HG03354 (cell line): ENCODE data around the gene EMP1.

ENCODE experiments used
- ATAC-seq: cut with Tn5 transposase; IDR thresholded peaks from one replicate; pipeline ENCODE4 v1.9.1; 2021; ENCODE audit warnings: mild to moderate bottlenecking; ENCODE audit not compliant: unreplicated experiment, poor library complexity, severe bottlenecking

EMP1 gene

DNA sequence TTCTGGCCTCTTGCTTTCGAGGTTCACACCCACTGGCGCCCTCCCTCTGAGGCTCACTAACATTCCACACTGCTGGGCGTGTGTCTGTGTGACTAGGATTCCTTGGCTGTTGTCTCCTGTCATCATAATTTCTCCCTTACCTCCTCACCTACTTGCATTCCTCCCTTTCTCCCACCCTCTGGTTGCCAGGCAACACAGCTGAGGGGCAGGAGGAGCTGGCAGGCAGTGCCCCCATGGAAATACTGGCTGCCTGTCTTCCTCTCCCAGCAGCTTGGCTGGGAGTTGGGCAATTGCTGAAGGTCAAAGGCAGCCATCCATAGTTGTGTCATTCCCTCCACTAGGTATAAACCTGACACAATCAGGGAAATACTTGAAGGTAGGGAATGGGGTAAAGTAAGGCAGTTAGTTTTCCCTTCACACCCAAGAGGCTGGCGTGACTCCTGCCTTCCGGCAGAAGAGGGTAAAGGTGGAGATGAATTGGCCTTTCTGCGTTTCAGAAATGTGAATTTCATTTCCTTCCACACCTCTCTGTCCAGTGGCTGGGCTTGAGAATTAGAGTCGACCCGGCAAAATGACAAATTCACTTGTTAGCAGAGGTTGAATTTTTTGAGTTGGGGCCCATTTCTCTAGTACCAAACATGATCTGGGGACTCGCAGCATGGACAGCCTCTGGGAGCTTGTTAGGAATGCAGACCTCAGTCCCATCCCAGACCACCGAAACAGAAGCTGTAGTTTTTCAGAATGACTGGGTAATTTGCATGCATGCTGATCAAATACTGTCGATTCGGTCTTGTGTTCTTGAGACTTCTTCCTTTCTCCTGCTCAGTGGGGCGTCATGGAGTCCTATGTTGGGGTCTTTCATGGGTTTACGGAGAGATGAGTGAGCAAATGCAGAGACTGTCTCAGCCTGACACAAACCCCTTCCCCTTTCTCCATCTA lies 24.3 kb upstream of the EMP1 start:
- no peak for ATAC-seq

DNA sequence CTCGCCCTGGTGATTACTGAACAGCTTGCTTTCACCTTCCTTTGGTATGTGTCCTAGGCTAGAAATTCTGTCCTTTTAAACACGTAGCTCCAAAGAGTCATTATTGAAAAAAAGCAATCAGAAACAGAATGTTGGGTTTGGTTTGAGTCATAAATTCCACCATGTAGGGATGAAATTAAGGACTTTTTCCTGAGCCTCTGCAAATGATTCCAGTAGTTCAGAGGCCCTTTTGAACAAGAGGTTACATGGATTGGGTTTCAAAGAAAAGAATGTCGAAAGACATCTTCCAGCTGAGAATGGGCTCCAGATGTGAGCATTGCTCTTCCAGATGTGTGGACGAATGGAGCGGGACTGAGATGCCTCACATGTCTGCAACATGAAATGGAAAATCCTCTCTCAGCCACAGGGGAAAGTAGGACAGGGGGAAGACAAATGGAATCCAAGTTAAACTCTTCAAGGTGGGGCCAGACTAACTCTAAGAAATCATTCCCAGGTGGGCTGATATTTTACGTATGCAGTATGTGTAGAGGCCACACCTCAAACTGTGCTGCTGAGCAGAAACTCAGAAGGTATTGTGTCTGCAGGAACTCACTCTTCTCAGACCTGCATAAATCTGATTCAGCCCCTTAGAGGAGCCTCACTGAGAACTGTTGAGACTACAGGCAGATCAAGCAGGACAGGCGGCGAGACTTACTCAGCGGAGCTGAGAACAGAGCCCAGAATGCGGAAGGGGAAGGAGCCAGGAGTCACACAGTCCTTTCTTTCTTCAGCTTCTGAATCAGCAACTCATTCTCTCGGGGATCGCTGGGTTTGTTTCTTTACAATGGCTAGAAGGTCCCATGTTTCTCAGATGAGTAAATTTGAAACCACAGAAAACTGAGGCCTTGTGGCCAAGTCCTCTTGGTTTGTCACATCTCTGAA lies 23.3 kb upstream of the EMP1 start:
- peak; percentile 97 for ATAC-seq

- ATAC-seq = no peak
Observed at GRCh38 chr12:13175499-13175898, 21.0 kb upstream of the EMP1 start.

- ATAC-seq = no peak
Observed at GRCh38 chr12:13176256-13176655, 20.3 kb upstream of the EMP1 start.

DNA sequence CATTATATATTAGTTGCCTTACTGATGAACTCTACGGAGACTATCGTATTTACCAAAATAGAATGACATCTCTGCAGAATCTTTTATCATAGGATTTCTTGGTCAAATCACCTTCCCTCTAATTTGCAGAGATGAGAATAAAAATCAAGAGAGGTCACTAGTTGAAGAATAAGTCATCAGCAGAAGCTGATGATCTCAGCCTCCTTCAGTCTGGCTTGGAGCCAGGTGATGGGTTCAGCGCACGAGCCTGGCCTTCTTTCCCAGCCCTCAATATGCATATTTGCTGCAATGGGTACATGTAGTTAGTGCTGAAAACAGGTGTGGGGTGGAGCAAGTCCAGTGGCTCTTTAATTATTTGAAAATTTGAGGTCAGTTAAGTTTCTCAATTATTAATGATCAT lies 19.2 kb upstream of the EMP1 start:
- no peak for ATAC-seq

DNA sequence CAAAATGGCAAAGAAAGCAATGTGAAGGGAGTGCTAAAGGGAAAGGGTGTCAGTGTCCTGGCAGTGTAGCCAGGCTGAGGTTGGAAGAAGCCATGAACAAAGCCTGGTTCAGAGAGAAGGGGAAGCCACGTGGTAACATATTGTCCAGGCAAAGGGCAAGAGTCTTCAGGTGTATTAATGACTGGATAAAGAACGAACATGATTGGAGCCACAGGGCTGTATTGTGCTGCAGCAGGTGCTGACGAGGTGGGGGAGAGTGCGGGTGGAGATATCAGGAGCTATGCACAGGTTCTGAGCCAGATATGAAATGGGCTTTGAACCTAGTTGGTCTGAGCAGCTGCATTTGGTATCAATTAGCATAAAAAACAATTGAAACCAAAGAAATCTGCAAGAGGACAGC lies 18.6 kb upstream of the EMP1 start:
- ATAC-seq = no peak

DNA sequence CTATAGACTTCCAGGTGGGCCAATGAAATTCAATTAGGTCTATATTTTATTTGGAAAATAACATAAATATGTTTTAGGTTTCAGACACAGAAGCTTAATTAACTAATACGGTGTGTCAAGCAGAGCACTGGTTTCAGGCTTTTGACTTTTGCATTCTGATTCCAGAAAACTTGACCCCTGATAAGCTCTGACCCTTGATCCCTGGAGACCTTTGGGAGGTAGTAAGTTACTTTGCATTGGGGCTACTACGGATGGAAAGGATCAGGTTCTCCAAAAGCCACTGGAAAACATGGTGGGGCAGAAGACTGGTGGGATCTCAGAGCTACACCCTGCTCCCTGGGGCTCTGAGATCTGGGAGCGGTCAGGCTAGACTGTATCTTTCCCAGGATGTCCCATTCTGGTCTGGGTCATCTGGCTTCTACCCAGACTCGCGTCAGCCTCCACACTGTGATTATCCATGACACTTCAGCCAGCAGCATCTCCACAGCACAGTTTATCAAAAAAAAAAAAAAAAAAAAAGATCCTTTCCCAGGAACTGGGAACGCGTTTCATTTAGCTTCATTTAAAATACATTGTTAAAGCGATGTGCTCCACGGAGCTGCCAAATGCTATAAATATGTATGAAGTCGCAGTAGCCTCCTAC lies 17.8 kb upstream of the EMP1 start:
- no peak for ATAC-seq

GRCh38 chr12:13179211-13180074 lies 17.1 kb upstream of the EMP1 start:
- ATAC-seq = peak; percentile 85

- no peak for ATAC-seq
Observed at GRCh38 chr12:13181375-13182070, 15.0 kb upstream of the EMP1 start.

DNA sequence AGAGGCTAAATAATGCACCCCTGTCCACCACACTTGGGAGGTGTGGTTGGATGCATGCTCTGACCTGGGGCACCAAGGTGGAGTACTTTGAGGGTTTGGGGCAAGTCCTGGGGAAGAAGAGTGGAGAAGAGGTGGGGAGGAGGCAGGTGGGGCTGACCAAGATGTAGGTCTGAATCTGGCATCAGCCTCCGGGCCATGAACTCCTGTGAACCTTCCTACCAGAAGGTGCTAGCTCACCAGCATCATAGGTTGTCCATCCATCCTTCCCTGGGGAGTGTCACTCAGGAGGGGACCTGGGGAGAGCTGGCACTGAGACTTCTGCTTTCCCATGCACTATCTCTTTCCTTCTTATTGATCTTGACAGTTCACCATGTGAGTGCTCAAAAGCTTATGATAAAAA lies 13.6 kb upstream of the EMP1 start:
- ATAC-seq = no peak

- no peak for ATAC-seq
Observed at GRCh38 chr12:13183620-13184019, 12.9 kb upstream of the EMP1 start.

DNA sequence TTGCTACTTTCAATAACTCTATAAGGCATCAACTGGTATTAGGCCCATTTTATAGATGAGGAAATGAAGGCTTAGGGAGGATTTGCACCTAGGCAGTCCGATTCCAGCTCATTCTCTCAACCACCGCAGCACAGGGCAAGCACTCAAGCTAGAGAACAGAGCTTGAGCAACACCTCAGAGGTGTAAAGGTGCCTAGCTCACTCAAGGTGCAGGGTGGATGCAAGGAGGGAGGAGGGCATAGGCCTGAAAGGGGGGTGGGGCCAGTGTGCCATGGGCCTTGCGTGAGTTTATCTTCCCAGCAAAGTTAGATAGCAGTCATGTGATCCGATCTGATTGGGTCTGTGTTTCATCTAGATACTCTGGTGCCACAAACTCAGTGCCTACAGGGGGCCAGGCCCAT lies 10.2 kb upstream of the EMP1 start:
- no peak for ATAC-seq

GRCh38 chr12:13187399-13187798 lies 9.1 kb upstream of the EMP1 start:
- peak; percentile 70 for ATAC-seq

- no peak for ATAC-seq
Observed at GRCh38 chr12:13189264-13189663, 7.3 kb upstream of the EMP1 start.

- no peak for ATAC-seq
Observed at GRCh38 chr12:13190275-13190674, 6.3 kb upstream of the EMP1 start.

GRCh38 chr12:13192719-13193118 lies 3.8 kb upstream of the EMP1 start:
- no peak for ATAC-seq

DNA sequence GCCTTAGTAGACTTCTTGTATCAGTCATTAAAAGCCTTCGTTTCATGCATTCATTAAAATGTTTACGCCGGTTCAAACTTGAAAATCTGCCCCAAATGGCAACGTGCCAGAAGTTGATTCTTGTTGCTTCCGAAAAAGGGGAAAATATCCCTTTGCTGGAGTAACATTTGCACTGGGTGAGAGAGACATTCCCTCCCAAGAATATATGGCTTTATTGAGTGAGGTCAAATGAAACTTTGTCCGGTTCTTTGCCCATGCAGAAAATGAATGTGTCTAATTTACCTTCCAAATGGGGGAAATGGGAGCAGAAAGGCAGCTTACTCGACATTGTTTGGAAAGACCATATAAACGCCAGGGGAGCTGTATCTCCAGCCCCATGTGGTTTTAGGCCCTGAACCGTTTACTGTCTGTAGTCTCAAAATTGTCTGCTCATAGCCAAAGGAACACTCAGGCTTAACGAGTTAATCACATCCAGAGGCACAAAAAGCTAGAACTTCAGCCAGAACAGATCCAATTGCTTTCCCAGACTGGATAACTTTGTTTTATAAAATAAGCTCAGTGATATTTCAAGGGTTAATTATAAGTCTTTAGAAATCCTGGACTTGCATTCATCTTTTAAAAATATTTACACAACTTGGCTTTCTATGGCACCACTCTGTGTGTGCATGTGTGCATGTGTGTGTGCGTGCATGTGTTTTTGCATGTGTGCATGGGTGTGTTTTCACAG lies 2.9 kb upstream of the EMP1 start:
- ATAC-seq = no peak
